GM12878 (cell line): ENCODE data around the gene ZNF546.

ENCODE experiments used
- BHLHE40 ChIP-seq, 2 experiments: fragments of 450-650 bp in 1 of 2; IDR thresholded peaks; 2 replicates each; pipeline ENCODE4 v1.6.1; 2011 to 2017; ENCODE audit warnings: low read depth in 2 of 2, borderline replicate concordance in 1 of 2, improper control_type of control experiment in 1 of 2, low read length in 1 of 2, mild to moderate bottlenecking in 1 of 2
- CBFB ChIP-seq: IDR thresholded peaks from 2 replicates; pipeline ENCODE4 v1.6.1; 2016; ENCODE audit warnings: antibody characterized with exemption, low read depth
- CTCF ChIP-seq, 3 experiments: IDR thresholded peaks in 2 of 3; conservative IDR thresholded peaks in 1 of 3; 2 replicates each; pipeline ENCODE4 v1.5.1; 2011; ENCODE audit warnings: low read depth in 3 of 3, low read length in 3 of 3, mild to moderate bottlenecking in 3 of 3, control low read depth in 2 of 3, moderate library complexity in 2 of 3, inconsistent platforms in 1 of 3, mixed read lengths in 1 of 3; ENCODE audit not compliant: control insufficient read depth in 2 of 3, insufficient read depth in 1 of 3; ENCODE audit errors: extremely low read depth in 1 of 3
- EGR1 ChIP-seq, 2 experiments: IDR thresholded peaks; 1 replicate in 1 of 2; 2 replicates in 1 of 2; pipeline ENCODE4 v1.6.1; 2011 to 2012; ENCODE audit warnings: low read depth in 2 of 2, low read length in 2 of 2, borderline replicate concordance in 1 of 2, mild to moderate bottlenecking in 1 of 2, moderate library complexity in 1 of 2
- EP300 ChIP-seq, 2 experiments: fragments of 150-350 bp in 1 of 2; IDR thresholded peaks; 2 replicates each; pipeline ENCODE4 v1.6.1; 2011 to 2012; ENCODE audit warnings: low read depth in 2 of 2, low read length in 2 of 2, borderline replicate concordance in 1 of 2, improper control_type of control experiment in 1 of 2, inconsistent platforms in 1 of 2; ENCODE audit not compliant: control insufficient read depth in 1 of 2
- ESRRA ChIP-seq: IDR thresholded peaks from 2 replicates; pipeline ENCODE4 v1.6.1; 2012; ENCODE audit warnings: mild to moderate bottlenecking, low read length, improper control_type of control experiment
- MAX ChIP-seq: IDR thresholded peaks from 2 replicates; pipeline ENCODE4 v1.6.1; 2012; ENCODE audit warnings: low read depth, low read length, improper control_type of control experiment
- NBN ChIP-seq: fragments of 450-650 bp; IDR thresholded peaks from 2 replicates; pipeline ENCODE4 v1.6.1; 2016
- NRF1 ChIP-seq: conservative IDR thresholded peaks from 2 replicates; pipeline ENCODE4 v1.6.1; 2011; ENCODE audit warnings: mild to moderate bottlenecking, low read depth, low read length, improper control_type of control experiment
- POLR2AphosphoS5 ChIP-seq: IDR thresholded peaks from 2 replicates; pipeline ENCODE4 v1.6.1; 2011; ENCODE audit warnings: mild to moderate bottlenecking, low read length, inconsistent platforms
- SRF ChIP-seq, 2 experiments: IDR thresholded peaks; 2 replicates each; pipeline ENCODE4 v1.6.1; 2011; ENCODE audit warnings: low read depth in 2 of 2, low read length in 2 of 2, mild to moderate bottlenecking in 1 of 2, moderate library complexity in 1 of 2
- TAF1 ChIP-seq: IDR thresholded peaks from 2 replicates; pipeline ENCODE4 v1.6.1; 2011; ENCODE audit warnings: mild to moderate bottlenecking, low read depth, low read length, borderline replicate concordance
- USF2 ChIP-seq: IDR thresholded peaks from 2 replicates; pipeline ENCODE4 v1.6.1; 2011; ENCODE audit warnings: low read depth, low read length, improper control_type of control experiment, borderline replicate concordance
- WRNIP1 ChIP-seq: IDR thresholded peaks from 2 replicates; pipeline ENCODE4 v1.6.1; 2011; ENCODE audit warnings: low read depth, low read length, improper control_type of control experiment, borderline replicate concordance

GRCh38 chr19:40057166-40057565, 60.3 kb downstream of the ZNF546 start:
- no peak for TF ChIP-seq USF2
- TF ChIP-seq POLR2AphosphoS5 = no peak
- no peak for TF ChIP-seq EP300 (IDR thresholded peaks at IDR 0.05; ENCODE audit: borderline replicate concordance in 1 of 2, control insufficient read depth in 1 of 2, low read depth in 2 of 2, low read length in 2 of 2)
- TF ChIP-seq MAX = no peak
- TF ChIP-seq NRF1 = no peak
- TF ChIP-seq CTCF (IDR thresholded peaks at IDR 0.05 in 2 of 3, conservative IDR thresholded peaks at IDR 0.05 in 1 of 3; ENCODE audit: control insufficient read depth in 2 of 3, extremely low read depth in 1 of 3, insufficient read depth in 1 of 3, low read depth in 3 of 3, low read length in 3 of 3) = no peak
- no peak for TF ChIP-seq TAF1
- TF ChIP-seq ESRRA = no peak
- TF ChIP-seq NBN = no peak
- no peak for TF ChIP-seq EGR1 (IDR thresholded peaks at IDR 0.05; ENCODE audit: borderline replicate concordance in 1 of 2, low read depth in 2 of 2, low read length in 2 of 2)
- no peak for TF ChIP-seq CBFB
- no peak for TF ChIP-seq SRF (IDR thresholded peaks at IDR 0.05; ENCODE audit: low read depth in 2 of 2, low read length in 2 of 2)
- no peak for TF ChIP-seq BHLHE40 (IDR thresholded peaks at IDR 0.05; ENCODE audit: borderline replicate concordance in 1 of 2, low read depth in 2 of 2, low read length in 1 of 2)
- no peak for TF ChIP-seq WRNIP1
